PC-9 (cell line): ENCODE results near the gene DUSP22. TPM values are rescaled to one million over a fixed set of nuclear protein-coding genes. Genes with fewer than 3 reads are reported as not detected.

ENCODE experiments used
- BruUV-seq: library from RNA; stranded (reverse); fragments of 400-500 nt; replicated peaks from 2 replicates; lab custom pipeline; 2021; lab: Mats Ljungman, UMichigan
- CTCF ChIA-PET: fragments of 300-600 bp; sonication (Branson Sonifier 250); formaldehyde crosslinking; loops from one replicate; lab custom pipeline; 2022; ENCODE audit warnings: antibody characterized with exemption; lab: Charles Lee
- POLR2A ChIA-PET: fragments of 300-600 bp; sonication (Branson Sonifier 250); formaldehyde crosslinking; loops from one replicate; lab custom pipeline; 2022; ENCODE audit warnings: antibody characterized with exemption; ENCODE audit not compliant: unreplicated experiment; lab: Charles Lee
- DNase-seq, 2 experiments: peaks; one replicate each; pipeline versions ENCODE4 v3.0.0 to v3.0.0-alpha.2; 2015 to 2022; ENCODE audit warnings: mixed read lengths in 1 of 2
- H2AFZ ChIP-seq: fragments of 200-600 bp; sonication (generic); 2 replicates; pipeline ENCODE4 v1.8.1; 2017; ENCODE audit warnings: antibody characterized with exemption
- H3F3A ChIP-seq: fragments of 200-600 bp; sonication (generic); 2 replicates; pipeline ENCODE4 v1.8.1; 2017; ENCODE audit warnings: antibody characterized with exemption, mild to moderate bottlenecking, low read depth; ENCODE audit not compliant: insufficient read depth
- H3K27ac ChIP-seq: fragments of 200-600 bp; sonication (generic); 2 replicates; pipeline ENCODE4 v1.6.1; 2016; ENCODE audit warnings: mixed run types
- H3K27me3 ChIP-seq: fragments of 200-600 bp; sonication (generic); 2 replicates; pipeline ENCODE4 v1.6.1; 2016; ENCODE audit warnings: low read depth, mixed run types; ENCODE audit not compliant: insufficient read depth
- H3K36me3 ChIP-seq: fragments of 200-600 bp; sonication (generic); 2 replicates; pipeline ENCODE4 v1.6.1; 2016; ENCODE audit warnings: low read depth, mixed run types
- H3K4me1 ChIP-seq: fragments of 200-600 bp; sonication (generic); replicated peaks from 2 replicates; pipeline ENCODE4 v1.6.1; 2016; ENCODE audit warnings: mixed run types; ENCODE audit not compliant: insufficient read depth
- H3K4me2 ChIP-seq: fragments of 200-600 bp; sonication (generic); 2 replicates; pipeline ENCODE4 v1.6.1; 2017; ENCODE audit warnings: mixed run types
- H3K4me3 ChIP-seq: fragments of 200-600 bp; sonication (generic); 2 replicates; pipeline ENCODE4 v1.6.1; 2016; ENCODE audit warnings: mixed run types
- H3K79me2 ChIP-seq: fragments of 200-600 bp; sonication (generic); 2 replicates; pipeline ENCODE4 v1.6.1; 2017; ENCODE audit warnings: low read depth, mixed run types
- H3K9me2 ChIP-seq: fragments of 200-600 bp; sonication (generic); 2 replicates; pipeline ENCODE4 v1.8.1; 2017; ENCODE audit warnings: mild to moderate bottlenecking; ENCODE audit not compliant: insufficient read depth
- H3K9me3 ChIP-seq: fragments of 200-600 bp; sonication (generic); 2 replicates; pipeline ENCODE4 v1.8.1; 2016; ENCODE audit warnings: low read depth; ENCODE audit not compliant: insufficient read depth
- H4K20me1 ChIP-seq: fragments of 200-600 bp; sonication (generic); 2 replicates; pipeline ENCODE4 v1.8.1; 2017; ENCODE audit not compliant: insufficient read depth
- EZH2 ChIP-seq: fragments of 200-600 bp; sonication (generic); IDR thresholded peaks from 2 replicates; pipeline ENCODE4 v1.8.0; 2017; ENCODE audit warnings: antibody characterized with exemption, low read depth
- intact Hi-C: fragments of 100-400 bp; cut with micrococcal nuclease; formaldehyde crosslinking; loops from one replicate; pipeline ENCODE4 v1.10.0; 2022; ENCODE audit not compliant: unreplicated experiment
- total RNA-seq: library from RNA; stranded (reverse); gene quantifications from 2 replicates; pipeline ENCODE4 v1.2.3, GENCODE V29; 2021
- TF ChIP-seq, protein P1 (sequence below): fragments of 200-600 bp; sonication (generic); conservative IDR thresholded peaks from 2 replicates; pipeline ENCODE4 v1.6.1; 2017; ENCODE audit warnings: mixed run types, antibody characterized with exemption, mild to moderate bottlenecking, moderate library complexity

Gene DUSP22
- total RNA-seq, 1 experiment from 2014 or later: 25.5 TPM

DNA sequence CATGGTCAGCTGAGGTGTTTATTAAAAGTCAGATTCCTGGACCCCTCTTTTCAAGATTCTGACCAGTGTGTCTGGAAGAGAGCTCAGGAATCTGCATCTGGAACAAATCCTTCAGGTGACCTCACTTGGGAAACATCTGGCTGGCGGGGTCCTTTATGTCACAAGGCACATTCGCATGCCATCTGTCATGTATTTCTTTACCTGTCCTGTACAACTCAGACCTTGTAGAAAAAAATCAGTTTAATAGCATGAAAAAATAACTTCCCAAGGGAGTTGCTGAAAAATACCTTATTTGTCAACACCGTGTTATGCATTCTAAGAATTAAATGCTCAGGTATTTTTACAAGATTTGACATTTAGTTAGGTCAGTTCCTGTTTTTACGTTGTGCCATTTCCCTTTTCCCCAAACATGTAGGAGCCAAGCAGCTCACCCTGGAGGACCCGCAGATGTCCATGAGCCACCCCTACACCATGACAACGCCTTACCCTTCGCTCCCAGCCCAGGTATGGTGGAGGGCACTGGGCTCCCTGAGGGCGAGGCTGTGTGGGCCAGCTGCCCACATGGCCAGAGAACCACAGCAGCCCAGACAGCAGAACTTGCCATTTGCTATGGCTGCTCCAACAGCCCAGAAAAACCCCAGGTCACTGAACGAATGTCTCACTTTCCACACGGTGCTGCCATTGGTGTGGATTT lies 103.3 kb downstream of the DUSP22 start:
- no peak overlapping the region for H3K27ac ChIP-seq
- H3K79me2 ChIP-seq: no peaks in the 10 kb centered on the region
- DNase-seq: no peak
- no peak overlapping the region for H2AFZ ChIP-seq
- no peaks in the 10 kb centered on the region for H3K36me3 ChIP-seq
- no peaks in the 10 kb centered on the region for H3K4me1 ChIP-seq
- H3K4me2 ChIP-seq: no peak overlapping the region
- POLR2A ChIA-PET: no interaction called here
- H3F3A ChIP-seq: no peaks in the 10 kb centered on the region
- no peaks in the 10 kb centered on the region for H4K20me1 ChIP-seq
- CTCF ChIA-PET: no interaction called here
- BruUV-seq: no TSS peak
- H3K4me3 ChIP-seq: no peak overlapping the region
- intact Hi-C loops: no loop called here
- TF ChIP-seq, protein P1, sequence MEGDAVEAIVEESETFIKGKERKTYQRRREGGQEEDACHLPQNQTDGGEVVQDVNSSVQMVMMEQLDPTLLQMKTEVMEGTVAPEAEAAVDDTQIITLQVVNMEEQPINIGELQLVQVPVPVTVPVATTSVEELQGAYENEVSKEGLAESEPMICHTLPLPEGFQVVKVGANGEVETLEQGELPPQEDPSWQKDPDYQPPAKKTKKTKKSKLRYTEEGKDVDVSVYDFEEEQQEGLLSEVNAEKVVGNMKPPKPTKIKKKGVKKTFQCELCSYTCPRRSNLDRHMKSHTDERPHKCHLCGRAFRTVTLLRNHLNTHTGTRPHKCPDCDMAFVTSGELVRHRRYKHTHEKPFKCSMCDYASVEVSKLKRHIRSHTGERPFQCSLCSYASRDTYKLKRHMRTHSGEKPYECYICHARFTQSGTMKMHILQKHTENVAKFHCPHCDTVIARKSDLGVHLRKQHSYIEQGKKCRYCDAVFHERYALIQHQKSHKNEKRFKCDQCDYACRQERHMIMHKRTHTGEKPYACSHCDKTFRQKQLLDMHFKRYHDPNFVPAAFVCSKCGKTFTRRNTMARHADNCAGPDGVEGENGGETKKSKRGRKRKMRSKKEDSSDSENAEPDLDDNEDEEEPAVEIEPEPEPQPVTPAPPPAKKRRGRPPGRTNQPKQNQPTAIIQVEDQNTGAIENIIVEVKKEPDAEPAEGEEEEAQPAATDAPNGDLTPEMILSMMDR: no peak
- TF ChIP-seq EZH2: no peak
- no peaks in the 10 kb centered on the region for H3K9me3 ChIP-seq
- peaks cover 45% of the 10 kb centered on the region for H3K27me3 ChIP-seq
- no peaks in the 10 kb centered on the region for H3K9me2 ChIP-seq

GRCh38 chr6:396126-396520 lies 103.8 kb downstream of the DUSP22 start:
- no peaks in the 10 kb centered on the region for H3K9me3 ChIP-seq
- no peak for TF ChIP-seq EZH2
- TF ChIP-seq, protein P1: no peak
- H3K4me3 ChIP-seq: no peak overlapping the region
- BruUV-seq: no TSS peak
- no peaks in the 10 kb centered on the region for H3K9me2 ChIP-seq
- ChIA-PET CTCF (no interaction called here), POLR2A (no interaction called here)
- H4K20me1 ChIP-seq: no peaks in the 10 kb centered on the region
- intact Hi-C loops: no loop called here
- H3K36me3 ChIP-seq: no peaks in the 10 kb centered on the region
- no peak overlapping the region for H3K27ac ChIP-seq
- H2AFZ ChIP-seq: no peak overlapping the region
- no peaks in the 10 kb centered on the region for H3K79me2 ChIP-seq
- no peaks in the 10 kb centered on the region for H3F3A ChIP-seq
- H3K27me3 ChIP-seq: peaks cover 48% of the 10 kb centered on the region
- H3K4me2 ChIP-seq: no peak overlapping the region
- H3K4me1 ChIP-seq: no peaks in the 10 kb centered on the region
- DNase-seq: no peak

DNA sequence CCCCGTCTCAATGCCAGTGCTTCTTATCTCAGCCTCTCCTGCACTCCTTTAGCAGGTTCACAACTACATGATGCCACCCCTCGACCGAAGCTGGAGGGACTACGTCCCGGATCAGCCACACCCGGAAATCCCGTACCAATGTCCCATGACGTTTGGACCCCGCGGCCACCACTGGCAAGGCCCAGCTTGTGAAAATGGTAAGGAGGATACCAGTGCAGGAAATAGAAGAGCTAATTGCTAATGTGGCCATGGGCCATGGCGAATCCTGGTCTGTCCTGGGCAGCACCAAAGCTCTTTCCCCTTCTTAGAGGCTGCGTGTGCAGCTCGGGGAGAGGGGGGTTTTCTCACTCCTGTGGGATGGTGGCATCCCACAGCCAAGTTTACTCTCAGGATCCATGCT lies 104.8 kb downstream of the DUSP22 start:
- H4K20me1 ChIP-seq: no peaks in the 10 kb centered on the region
- no peak overlapping the region for H3K4me3 ChIP-seq
- no peak overlapping the region for H3K4me2 ChIP-seq
- no peaks in the 10 kb centered on the region for H3K4me1 ChIP-seq
- CTCF ChIA-PET: no interaction called here
- BruUV-seq: no TSS peak
- no peaks in the 10 kb centered on the region for H3F3A ChIP-seq
- TF ChIP-seq, protein P1: no peak
- TF ChIP-seq EZH2: no peak
- H3K79me2 ChIP-seq: no peaks in the 10 kb centered on the region
- intact Hi-C loops: no loop called here
- no peaks in the 10 kb centered on the region for H3K36me3 ChIP-seq
- POLR2A ChIA-PET: no interaction called here
- H3K9me3 ChIP-seq: no peaks in the 10 kb centered on the region
- peaks cover 57% of the 10 kb centered on the region for H3K27me3 ChIP-seq
- DNase-seq: no peak
- no peak overlapping the region for H3K27ac ChIP-seq
- H3K9me2 ChIP-seq: no peaks in the 10 kb centered on the region
- H2AFZ ChIP-seq: no peak overlapping the region
